Endothelial cell (in vitro differentiated cells): ENCODE results near the gene SORCS2. TPM values are rescaled to one million over a fixed set of nuclear protein-coding genes. Genes with fewer than 3 reads are reported as not detected.

Source experiments
- DNase-seq: peaks from one replicate; pipeline ENCODE4 v3.0.0; 2021; ENCODE audit warnings: low spot score
- H3K27ac Mint-ChIP-seq: one replicate; pipeline ENCODE4 v1.8.0; 2021; ENCODE audit warnings: mixed read lengths, inconsistent platforms; ENCODE audit not compliant: unreplicated experiment
- H3K27me3 Mint-ChIP-seq: one replicate; pipeline ENCODE4 v1.8.0; 2021; ENCODE audit warnings: mild to moderate bottlenecking, moderate library complexity, mixed read lengths, inconsistent platforms; ENCODE audit not compliant: unreplicated experiment
- H3K36me3 Mint-ChIP-seq: one replicate; pipeline ENCODE4 v1.8.0; 2021; ENCODE audit warnings: mild to moderate bottlenecking, low read depth, mixed read lengths, inconsistent platforms; ENCODE audit not compliant: unreplicated experiment
- H3K4me1 Mint-ChIP-seq: one replicate; pipeline ENCODE4 v1.8.0; 2021; ENCODE audit warnings: mild to moderate bottlenecking, mixed read lengths, inconsistent platforms; ENCODE audit not compliant: unreplicated experiment
- H3K4me3 Mint-ChIP-seq: one replicate; pipeline ENCODE4 v1.8.0; 2021; ENCODE audit warnings: mild to moderate bottlenecking, mixed read lengths, inconsistent platforms; ENCODE audit not compliant: unreplicated experiment
- H3K9me3 Mint-ChIP-seq: one replicate; pipeline ENCODE4 v1.8.0; 2021; ENCODE audit warnings: mixed read lengths, inconsistent platforms; ENCODE audit not compliant: unreplicated experiment
- total RNA-seq: library from RNA; stranded (reverse); fragmentation: NEBNext Ultra II Directional; extraction: Animal tissue kit (Norgen Biotek cat#: 25700); gene quantifications from one replicate; pipeline ENCODE4 v1.2.1, GENCODE V29; 2021; ENCODE audit not compliant: unreplicated experiment
- TF ChIP-seq, protein P1 (sequence below): fragments of 200-600 bp; sonication (generic); IDR thresholded peaks from one replicate; pipeline ENCODE4 v1.5.0; 2021; ENCODE audit warnings: antibody characterized with exemption; ENCODE audit not compliant: unreplicated experiment

Gene SORCS2
- total RNA-seq, 1 donor from 2014 or later: 1.3 TPM

DNA sequence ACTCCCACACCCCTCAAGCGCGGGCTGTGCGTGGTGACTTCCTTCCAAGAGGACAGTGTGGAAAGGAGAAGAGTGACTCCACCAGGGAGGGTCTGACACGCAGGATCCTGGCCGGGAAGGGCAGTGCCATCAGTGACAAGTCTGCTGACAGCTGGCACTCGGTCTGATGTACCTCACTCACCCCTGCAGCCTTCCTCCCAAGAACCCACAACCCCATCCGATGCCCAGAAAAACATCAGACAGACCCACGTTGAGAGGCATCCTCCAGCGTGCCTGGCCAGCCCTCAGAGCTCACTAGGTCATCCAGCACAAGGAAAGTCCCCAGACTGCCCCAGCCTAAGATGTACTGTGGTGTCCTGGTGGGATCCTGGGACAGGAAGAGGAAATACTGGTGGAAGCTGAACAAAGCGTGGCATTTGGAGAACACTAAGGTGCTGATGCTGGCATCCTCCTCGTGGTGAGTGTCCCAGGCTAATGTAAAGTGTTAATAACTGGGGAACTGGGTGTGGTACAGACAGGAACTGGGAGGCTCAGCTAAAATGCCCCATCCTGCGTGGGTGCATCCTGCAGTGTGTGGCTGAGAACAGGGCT lies 442.4 kb downstream of the SORCS2 start:
- Mint-ChIP-seq H3K4me1 (peaks cover 9% of the 10 kb centered on the region), H3K27ac (no peak overlapping the region), H3K27me3 (peaks cover under 1% of the 10 kb centered on the region), H3K4me3 (no peak overlapping the region), H3K36me3 (no peaks in the 10 kb centered on the region), H3K9me3 (no peaks in the 10 kb centered on the region)
- TF ChIP-seq, protein P1, sequence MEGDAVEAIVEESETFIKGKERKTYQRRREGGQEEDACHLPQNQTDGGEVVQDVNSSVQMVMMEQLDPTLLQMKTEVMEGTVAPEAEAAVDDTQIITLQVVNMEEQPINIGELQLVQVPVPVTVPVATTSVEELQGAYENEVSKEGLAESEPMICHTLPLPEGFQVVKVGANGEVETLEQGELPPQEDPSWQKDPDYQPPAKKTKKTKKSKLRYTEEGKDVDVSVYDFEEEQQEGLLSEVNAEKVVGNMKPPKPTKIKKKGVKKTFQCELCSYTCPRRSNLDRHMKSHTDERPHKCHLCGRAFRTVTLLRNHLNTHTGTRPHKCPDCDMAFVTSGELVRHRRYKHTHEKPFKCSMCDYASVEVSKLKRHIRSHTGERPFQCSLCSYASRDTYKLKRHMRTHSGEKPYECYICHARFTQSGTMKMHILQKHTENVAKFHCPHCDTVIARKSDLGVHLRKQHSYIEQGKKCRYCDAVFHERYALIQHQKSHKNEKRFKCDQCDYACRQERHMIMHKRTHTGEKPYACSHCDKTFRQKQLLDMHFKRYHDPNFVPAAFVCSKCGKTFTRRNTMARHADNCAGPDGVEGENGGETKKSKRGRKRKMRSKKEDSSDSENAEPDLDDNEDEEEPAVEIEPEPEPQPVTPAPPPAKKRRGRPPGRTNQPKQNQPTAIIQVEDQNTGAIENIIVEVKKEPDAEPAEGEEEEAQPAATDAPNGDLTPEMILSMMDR: no peak
- no peak for DNase-seq

DNA sequence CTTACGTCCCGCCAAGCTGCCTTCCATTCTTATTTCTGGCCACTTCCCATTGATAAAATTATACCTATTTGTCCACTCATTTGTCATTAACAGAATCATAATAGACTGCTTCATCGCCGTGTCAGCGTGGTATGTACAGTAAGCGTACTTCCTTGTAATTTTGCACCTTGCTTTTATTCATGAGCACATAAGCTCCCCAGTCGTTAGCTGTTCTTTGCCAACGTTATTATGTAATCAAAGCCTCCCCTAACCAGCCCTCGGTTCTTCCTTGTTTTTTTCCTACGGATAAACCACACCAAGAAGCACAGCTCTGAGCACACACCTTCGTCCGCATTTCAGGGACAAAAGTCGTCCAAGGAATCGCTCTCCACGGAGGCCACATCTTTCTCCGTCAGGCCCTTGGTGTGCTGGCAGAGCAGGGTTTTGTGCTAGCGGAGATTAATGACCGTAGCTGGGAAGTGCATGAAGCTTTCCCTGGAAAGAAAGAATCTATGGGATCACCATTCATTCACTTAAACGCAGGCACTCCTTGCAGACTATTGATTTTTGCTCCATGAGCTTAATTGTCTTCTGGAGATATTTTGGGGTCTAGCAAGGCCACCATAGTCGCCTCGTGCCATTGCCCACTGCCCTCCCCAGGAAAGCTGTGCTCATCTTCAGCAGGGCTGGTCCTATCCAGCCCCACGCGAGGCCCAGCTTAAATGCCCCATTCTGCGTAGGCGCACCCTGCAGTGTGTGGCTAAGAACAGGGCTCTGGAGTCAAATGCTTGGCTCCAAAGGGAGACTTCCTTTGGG lies 443.3 kb downstream of the SORCS2 start:
- H3K4me1 Mint-ChIP-seq: peaks cover 9% of the 10 kb centered on the region
- no peaks in the 10 kb centered on the region for H3K36me3 Mint-ChIP-seq
- H3K27me3 Mint-ChIP-seq: no peaks in the 10 kb centered on the region
- TF ChIP-seq, protein P1: no peak
- H3K9me3 Mint-ChIP-seq: no peaks in the 10 kb centered on the region
- no peak for DNase-seq
- H3K4me3 Mint-ChIP-seq: no peak overlapping the region
- no peak overlapping the region for H3K27ac Mint-ChIP-seq

DNA sequence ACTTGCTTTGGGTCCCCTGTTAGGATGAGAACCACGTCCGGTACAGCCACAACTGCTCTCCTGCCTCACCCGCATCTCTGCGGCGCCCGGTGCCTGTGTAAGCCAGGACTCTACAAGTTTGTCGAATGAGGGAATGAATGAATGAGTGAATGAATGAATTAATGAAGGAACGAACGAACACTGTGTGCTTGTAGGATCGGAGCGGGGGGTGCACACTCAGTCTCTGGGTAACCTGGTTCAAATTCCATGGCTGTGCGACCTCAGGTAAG lies 443.8 kb downstream of the SORCS2 start:
- no peaks in the 10 kb centered on the region for H3K9me3 Mint-ChIP-seq
- H3K27me3 Mint-ChIP-seq: no peaks in the 10 kb centered on the region
- no peak overlapping the region for H3K27ac Mint-ChIP-seq
- no peak overlapping the region for H3K4me3 Mint-ChIP-seq
- no peak for DNase-seq
- TF ChIP-seq, protein P1: no peak
- H3K36me3 Mint-ChIP-seq: no peaks in the 10 kb centered on the region
- peaks cover 9% of the 10 kb centered on the region for H3K4me1 Mint-ChIP-seq

DNA sequence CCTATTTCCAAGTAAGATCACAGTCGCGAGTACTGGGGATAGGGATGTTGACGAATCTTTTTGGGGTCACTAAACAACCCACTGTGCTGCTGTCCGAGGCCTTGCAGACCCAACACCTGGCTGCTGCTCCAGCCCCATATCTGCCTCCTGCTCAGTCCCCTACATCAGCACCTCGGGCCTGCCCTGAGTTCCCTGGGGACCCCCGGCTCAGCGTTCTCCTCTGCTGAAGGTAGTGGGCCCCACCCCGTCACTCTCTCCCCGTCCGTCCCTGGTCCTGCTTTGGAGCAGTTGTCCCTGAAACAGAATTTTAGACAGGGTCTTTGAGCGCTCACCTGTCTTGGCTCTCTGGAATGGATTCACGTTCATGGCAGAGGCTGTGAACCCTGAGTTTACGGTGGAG lies 444.8 kb downstream of the SORCS2 start:
- Mint-ChIP-seq H3K36me3 (no peaks in the 10 kb centered on the region), H3K27ac (no peak overlapping the region), H3K9me3 (no peaks in the 10 kb centered on the region), H3K27me3 (peaks cover under 1% of the 10 kb centered on the region), H3K4me3 (no peak overlapping the region), H3K4me1 (peaks cover 9% of the 10 kb centered on the region)
- TF ChIP-seq, protein P1: no peak
- DNase-seq: no peak

DNA sequence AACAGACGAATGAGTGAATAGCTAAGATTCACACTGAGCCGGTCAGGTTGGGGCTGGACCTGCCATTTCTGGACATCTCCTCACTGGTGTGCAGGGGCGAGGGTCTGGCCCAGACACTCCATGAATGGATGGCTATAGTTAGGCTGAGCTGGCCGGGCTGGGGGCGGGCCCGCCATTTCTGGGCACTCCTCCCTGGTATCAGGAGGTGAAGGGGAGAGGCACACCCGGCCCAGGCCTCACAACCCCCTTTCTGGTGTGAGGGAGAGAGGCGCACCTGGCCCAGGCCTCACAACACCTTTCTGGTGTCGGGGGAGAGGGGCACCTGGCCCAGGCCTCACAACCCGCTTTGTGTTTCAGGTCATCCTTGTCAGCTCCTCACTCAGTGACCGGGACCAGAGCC lies 445.6 kb downstream of the SORCS2 start:
- H3K36me3 Mint-ChIP-seq: no peaks in the 10 kb centered on the region
- H3K27ac Mint-ChIP-seq: no peak overlapping the region
- DNase-seq: no peak
- no peaks in the 10 kb centered on the region for H3K9me3 Mint-ChIP-seq
- H3K27me3 Mint-ChIP-seq: peaks cover 3% of the 10 kb centered on the region
- TF ChIP-seq, protein P1: no peak
- peaks cover 9% of the 10 kb centered on the region for H3K4me1 Mint-ChIP-seq
- no peak overlapping the region for H3K4me3 Mint-ChIP-seq
